HG02571 (cell line): ENCODE data around the gene ASCC3.

Experiments used
- ATAC-seq: cut with Tn5 transposase; IDR thresholded peaks from one replicate; pipeline ENCODE4 v1.9.1; 2021; ENCODE audit warnings: mild to moderate bottlenecking, moderate library complexity; ENCODE audit not compliant: unreplicated experiment

Gene ASCC3, protein sequence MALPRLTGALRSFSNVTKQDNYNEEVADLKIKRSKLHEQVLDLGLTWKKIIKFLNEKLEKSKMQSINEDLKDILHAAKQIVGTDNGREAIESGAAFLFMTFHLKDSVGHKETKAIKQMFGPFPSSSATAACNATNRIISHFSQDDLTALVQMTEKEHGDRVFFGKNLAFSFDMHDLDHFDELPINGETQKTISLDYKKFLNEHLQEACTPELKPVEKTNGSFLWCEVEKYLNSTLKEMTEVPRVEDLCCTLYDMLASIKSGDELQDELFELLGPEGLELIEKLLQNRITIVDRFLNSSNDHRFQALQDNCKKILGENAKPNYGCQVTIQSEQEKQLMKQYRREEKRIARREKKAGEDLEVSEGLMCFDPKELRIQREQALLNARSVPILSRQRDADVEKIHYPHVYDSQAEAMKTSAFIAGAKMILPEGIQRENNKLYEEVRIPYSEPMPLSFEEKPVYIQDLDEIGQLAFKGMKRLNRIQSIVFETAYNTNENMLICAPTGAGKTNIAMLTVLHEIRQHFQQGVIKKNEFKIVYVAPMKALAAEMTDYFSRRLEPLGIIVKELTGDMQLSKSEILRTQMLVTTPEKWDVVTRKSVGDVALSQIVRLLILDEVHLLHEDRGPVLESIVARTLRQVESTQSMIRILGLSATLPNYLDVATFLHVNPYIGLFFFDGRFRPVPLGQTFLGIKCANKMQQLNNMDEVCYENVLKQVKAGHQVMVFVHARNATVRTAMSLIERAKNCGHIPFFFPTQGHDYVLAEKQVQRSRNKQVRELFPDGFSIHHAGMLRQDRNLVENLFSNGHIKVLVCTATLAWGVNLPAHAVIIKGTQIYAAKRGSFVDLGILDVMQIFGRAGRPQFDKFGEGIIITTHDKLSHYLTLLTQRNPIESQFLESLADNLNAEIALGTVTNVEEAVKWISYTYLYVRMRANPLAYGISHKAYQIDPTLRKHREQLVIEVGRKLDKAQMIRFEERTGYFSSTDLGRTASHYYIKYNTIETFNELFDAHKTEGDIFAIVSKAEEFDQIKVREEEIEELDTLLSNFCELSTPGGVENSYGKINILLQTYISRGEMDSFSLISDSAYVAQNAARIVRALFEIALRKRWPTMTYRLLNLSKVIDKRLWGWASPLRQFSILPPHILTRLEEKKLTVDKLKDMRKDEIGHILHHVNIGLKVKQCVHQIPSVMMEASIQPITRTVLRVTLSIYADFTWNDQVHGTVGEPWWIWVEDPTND (N-terminal part only)

DNA sequence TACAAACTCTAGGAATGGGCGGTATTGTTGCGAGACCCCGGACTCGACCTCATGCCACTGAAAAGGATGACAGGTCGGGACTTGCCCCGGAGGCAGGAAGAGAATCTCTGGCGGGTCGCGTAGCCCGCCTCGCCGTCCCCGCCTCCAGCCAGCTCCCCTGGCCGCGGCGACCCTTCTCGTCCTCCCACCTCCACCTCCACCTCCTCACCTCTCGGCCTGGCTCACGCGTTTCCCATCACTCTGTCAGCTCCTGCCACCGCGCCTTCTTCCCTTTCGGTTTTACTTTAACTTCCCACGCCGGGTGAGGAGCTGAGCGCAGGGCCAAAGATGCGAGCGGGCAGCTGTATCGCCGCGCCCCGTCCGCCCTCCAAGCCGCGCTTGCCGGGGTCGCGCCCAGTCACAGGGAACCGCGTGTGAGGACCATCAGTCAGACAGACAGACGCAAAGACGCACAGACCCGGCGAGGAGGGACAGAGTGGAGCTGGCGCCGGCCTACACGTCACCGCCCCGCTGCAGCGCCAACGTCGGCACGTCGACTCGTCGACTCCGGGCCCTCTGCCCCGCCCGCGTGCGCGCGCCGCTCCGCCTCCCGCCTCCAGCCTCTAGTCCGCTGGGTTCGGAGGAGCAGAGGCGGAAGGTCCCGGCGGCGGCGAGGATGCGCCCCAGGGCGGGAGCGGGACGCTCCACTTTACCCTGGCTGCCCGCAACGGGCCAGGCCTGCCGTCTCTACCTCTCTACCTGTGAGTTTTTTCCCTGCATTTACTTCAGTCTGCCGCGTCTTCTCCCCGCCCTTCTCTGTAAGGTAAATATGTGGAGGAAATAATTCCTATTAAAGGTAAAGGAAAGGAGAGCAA lies at the start of gene ASCC3:
Gene ASCC3, minus strand, starts transcription at position 477 of the 854 bp plus-strand sequence. CDS start 13,332 bp downstream, outside the sequence.
- ATAC-seq: peak; percentile 95

DNA sequence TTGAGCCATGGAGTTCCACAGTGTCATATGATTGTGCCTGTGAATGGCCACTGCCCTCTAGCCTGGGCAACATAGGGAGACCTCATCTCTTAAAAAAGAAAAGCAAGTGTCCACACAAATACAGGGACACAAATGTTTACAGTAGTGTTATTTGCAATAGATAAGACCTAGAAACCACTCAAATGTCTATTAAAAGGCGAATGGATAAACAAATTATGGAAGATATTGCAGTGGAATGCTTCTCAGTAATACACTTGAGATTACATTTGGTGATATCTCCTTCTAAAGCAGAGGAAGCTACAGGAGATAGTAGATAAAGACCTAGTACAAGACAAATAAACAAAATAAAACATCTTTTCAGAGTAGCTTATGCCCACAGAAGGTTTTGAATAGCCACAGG lies 44.6 kb upstream of the ASCC3 start:
- ATAC-seq: no peak

DNA sequence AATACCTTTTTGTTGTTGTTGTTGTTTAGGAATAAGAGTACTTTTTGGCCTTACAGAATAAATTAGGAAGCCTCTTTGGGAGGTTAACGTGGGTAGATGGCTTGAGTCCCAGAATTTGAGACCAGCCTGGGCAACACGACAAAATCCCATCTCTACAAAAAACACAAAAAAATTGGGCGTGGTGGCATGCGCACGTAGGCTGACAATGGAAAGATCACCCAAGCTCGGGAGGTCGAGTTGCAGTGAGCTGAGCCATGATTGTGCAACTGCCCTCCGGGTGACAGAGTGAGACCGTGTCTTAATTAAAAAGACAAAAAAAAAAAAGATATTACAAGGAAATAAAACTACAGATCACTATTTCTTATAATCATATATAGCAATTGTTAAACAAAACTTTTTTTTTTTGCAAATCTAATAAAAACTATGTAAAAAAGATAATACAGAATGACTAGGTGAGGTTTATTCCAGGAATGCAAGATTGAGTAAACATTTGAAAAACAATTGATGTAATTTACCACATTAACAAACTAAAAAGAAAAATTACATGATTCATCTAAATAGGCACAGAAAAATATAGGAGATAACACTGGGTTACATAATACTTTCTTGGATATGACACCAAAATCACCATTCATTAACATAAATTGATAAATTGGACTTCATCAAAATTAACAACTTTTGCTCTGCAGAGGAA lies 43.6 kb upstream of the ASCC3 start:
- ATAC-seq: no peak

DNA sequence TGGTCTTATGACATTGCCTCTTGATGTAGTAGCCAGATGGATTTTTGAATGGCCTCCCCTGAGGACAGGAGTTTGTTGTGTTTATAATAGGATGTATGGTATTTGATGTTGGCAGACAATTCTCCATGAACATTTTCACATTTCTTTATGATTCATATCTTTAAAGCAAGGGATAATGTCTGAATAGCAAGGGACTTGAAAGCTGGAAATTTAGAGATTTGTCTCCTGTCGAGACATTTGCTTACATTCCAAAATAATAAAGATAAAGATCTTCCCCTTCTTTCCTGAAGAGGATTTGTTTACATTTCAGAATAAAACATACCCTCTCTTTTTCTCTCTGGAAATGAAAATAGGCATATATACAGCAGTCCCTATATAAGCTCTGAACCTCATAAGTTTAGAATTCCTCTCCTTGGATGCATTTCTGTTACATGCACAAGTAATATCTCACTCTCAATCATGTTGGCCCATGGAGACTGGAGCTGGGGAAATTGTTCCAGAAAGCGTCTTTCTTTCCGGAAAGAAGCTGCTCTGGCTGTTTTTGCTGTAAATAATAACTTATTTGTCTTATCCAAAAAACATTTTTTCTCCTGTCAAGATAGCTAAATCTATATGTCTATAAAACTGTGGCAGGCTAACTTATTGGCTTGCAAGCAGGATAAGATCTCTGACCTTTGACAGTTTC lies 42.5 kb upstream of the ASCC3 start:
- ATAC-seq: no peak

DNA sequence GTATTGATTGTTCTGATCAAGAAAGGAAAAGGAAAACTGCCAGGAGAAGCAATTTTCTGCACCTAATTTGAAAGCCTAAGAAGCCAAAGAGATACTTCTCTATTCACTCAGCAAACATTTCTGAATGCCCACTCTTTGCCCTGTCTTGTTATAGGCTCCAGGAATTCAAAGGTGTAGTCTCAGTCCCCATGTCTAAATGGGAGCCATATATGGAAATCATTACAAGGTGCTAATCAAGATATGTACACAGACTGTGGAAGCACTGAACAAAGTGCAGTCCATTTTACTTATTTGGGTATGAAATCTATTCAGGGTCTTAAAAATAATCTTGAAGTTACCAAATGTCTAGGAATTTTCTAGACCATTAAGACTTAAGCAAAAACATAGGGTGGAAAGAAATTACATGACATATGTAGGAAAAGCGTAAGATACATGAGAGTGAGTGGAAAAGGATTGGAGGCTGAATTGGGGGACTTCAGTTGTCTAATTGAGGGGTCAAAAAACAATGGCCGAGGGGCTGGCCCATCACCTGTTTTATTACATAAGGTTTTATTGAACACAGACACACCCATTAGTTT lies 39.0 kb upstream of the ASCC3 start:
- ATAC-seq: no peak

DNA sequence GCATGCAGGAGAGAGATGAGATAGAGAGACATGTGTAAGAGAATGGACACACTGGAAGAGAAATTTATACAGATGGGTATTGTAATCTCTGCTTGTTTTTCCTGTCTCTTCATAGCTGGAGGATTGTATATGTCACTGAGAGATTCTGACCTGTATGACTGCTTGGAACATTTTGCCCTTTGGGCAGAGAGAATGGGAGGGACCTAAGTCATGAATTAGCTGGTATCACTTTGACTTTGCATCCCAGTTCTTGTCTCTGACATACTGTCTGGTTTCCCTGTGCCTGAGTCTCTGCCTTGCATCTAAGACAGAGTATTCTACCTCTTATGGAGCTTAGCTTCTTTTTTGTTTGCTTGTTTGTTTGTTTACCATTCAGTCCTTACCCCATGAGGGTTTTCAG lies 37.0 kb upstream of the ASCC3 start:
- no peak for ATAC-seq

DNA sequence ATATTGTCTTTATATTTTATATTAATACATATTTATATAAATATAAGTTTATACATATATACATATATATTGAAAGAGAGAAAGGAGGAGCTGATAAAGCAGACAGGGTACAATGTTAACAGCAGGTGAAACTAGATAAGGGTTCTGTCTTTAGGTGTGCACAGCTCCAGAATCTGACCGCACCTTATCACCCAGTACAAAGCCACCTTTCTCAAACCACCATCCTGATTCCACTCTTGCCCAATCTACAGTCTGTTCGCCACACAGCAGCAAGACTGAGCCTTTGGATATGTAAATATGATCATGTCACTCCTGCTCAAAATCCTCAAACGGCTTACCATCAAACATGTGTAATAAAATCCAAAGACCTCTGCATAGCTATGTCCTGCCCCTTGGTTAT lies 34.7 kb upstream of the ASCC3 start:
- ATAC-seq: no peak

DNA sequence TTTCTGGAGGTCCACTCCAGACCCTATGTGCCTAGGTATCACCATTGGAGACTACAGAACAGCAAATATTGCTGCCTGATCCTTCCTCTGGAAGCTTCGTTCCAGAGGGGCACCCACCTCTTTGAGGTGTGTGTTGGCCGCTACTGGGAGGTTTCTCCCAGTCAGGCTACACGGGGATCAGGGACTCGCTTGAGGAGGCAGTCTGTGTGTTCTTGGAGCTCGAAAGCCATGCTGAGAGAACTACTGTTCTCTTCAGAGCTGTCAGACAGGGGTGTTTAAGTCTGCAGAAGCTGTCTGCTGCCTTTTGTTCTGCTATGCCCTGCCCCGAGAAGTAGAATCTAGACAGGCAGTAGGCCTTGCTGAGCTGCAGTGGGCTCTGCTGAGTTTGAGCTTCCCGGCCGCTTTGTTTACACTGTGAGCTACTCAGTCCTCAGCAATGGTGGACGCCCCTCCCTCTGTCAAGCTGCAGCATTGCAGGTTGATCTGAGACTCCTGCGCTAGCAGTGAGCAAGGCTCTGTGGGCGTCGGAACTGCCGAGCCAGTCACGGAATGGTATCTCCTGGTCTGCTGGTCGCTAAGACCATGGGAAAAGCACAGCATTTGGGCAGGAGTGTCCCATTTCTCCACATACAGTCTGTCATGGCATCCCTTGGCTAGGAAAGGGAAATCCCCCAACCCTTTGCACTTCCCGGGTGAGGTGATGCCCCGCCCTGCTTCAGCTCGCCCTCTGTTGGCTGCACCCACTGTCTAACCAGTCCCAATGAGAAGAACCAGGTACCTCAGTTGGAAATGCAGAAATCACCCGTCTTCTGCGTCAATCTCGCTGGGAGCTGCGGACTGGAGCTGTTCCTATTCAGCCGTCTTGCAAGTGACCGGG lies 32.5 kb upstream of the ASCC3 start:
- no peak for ATAC-seq

DNA sequence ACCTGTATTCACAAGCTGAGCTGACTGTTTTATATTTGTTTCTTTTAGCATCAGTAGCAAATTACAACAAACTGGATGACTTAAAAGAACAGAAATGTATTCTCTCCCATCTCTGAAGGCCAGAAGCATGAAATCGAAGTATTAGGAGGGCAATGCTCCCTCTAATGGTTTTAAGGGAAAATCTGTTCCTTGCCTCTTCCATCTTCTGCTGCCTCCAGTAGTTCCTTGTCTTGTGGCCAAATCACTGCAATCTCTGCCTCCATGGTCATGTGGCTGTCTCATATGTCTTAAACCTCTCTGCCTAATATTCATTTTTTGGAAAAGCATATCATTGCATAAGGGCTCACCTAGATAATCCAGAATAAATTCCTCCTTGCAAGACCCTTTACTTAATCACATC lies 25.2 kb upstream of the ASCC3 start:
- no peak for ATAC-seq

DNA sequence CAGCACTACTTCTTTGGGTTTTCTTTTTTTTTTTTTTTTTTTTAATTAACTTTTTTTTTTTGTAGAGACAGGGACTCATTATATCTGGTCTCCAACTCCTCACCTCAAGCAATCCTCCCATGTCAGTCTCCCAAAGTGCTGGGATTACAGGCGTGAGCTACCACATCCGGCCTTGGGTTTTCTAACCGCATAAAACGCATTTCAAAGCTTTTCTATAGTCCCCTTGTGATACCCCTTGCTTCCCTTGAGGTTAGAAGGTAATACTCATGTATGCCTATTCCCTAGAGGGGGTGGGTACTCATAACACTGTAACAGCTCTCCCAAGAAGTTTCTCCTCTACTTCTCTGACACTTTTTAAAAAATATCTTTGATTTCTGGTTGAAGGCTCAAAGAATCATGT lies 23.9 kb upstream of the ASCC3 start:
- no peak for ATAC-seq

DNA sequence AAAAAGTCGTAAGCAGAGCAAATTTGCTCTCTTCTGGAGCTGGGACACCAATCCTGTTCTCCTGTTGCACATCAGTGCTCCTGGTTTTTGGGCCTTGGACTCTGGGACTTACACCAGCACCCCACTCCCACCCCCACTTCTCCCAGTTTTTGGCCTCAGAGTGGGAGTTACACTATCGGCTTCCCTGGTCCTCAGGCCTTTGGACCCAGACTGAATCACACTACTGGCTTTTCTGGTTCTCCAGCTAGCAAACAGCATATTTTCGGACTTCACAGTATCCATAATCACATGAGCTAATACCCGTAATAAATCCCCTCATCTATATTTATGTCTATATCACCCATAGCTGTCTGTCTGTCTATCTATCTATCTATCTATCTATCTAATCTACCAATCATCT lies 23.2 kb upstream of the ASCC3 start:
- ATAC-seq: no peak

DNA sequence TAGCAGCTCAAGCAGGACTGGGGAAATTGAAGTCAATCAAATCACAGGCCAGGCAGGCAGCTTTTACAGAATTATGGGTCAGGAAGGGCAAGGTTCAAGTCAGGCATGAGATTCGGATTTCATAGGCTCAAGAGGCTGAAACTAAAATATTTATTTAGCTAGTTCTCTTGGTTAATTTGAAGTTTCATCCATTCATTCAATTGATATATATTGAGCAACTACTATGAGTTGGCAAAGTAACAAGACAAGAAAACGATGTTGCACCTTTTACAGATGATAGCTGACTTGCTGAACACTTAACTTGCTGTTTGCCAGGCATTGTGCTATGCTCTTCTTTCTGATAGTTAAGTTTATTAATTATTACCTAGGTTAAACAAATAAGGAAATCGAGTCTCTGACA lies 20.5 kb upstream of the ASCC3 start:
- ATAC-seq: no peak

DNA sequence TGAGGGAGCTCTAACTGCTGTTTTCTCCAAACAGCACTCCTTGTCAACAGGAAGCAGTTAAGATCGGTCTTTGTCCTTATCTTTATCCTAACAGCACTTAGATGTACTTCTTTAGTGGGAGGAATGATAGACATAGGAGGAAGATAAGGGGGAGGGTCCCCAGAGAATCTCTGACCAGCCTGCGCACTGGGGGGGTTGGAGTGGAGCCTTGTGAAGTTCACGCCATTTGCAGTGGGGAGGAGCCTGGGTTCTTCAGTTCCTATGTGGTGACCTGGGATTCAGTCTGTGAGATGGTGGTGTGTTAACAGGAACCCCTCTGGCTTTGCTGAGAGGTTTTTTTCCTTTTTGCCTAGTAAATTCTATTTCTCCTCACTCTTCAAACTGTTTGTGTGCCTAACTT lies 18.1 kb upstream of the ASCC3 start:
- ATAC-seq: no peak

DNA sequence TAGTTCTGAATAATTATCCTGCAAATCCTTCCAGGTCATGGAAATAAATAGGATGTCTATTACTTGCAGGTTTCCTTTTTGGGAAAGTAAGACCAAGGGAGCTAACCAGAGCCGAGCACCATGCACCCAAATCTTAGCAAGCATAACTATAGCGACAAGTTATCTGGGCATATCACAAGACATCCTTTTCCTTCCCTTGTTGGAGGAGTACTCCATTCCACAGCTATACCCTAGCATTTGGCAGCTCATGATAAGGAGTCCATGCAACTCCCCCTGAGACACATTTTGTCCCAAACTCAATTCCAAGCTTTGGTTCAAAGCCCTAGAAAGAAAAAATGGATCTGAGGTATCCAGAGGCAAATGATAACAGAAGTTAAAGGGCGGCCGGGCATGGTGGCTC lies 16.5 kb upstream of the ASCC3 start:
- no peak for ATAC-seq

DNA sequence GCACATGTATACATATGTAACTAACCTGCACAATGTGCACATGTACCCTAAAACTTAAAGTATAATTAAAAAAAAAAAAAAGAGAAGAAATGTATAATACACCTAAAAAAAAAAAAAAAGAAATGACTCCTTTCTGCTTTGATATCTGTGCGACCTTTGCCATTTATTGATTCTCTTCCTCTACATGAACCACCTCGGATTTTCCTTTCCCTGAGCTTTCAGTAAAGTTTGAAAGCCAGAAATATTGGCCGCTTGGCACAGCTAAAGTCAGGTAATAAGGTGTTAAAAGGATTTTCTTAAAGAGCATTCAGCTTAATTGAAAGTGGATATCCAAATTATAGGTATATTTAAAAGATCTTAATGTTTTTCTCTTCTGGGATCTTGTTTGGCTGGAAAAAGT lies 12.6 kb upstream of the ASCC3 start:
- ATAC-seq: no peak

DNA sequence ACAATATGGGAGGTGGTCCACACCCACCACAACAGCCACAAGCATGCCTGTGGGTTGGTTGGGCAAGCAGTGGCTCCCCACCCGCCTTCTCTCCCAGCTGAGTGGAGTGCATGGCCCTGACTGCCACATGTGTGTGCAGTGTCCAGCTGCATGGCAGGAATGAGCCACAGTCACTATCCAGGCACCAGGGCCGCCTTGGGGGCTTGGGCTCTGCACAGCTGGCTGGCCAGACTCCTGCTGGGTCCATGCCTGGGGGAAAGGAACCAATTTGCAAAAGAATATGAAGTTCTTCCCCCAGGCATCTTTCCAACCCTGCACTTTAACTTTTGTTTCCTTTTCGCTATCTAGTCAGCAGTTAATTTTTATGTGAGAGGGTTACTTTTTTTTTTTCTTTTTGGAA lies 11.6 kb upstream of the ASCC3 start:
- ATAC-seq: no peak

DNA sequence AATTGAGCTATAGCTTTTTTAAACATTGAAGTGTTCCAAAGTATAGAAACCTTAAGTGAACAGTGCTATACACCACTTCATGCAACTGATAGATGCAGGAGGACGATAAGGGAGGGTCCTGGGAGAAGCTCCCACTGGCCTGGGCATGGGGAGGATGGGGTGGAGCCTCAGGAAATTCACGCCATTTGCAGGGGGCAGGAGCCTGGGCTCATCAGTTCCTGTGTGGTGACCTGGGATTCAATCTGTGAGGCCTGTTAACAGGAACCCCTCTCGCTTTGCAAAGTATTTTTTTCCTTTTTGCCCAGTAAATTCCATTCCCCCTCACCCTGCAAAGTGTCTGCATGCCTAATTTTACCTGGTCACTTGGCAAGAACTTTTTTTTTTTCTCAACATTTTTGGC lies 11.0 kb upstream of the ASCC3 start:
- no peak for ATAC-seq

DNA sequence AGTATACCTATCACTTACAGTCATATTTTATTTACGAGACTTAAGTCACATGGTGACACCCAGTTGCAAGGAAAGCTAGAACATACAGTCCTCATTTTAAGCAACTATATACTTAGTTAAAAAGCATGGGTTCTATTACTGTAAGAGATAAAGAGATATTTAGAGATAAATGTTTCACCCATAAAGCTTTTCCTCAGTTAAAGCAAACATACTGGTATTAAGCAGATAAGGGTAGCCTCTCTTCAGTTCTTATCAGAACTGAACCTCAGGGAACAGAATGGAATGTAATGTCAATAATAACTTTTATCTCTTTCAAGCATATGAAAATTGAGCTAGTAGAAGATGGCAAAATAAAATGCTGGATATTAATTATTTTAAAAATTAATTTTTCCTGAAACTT lies 9.9 kb upstream of the ASCC3 start:
- no peak for ATAC-seq
